GM19035 (cell line): ENCODE results near the gene TPD52L1.
"Not testable (repeated sequence)": the region's sequence is repeated elsewhere in the genome, so short reads cannot be mapped to it uniquely, and the experiment has no call there.

Experiments used
- ATAC-seq: cut with Tn5 transposase; IDR thresholded peaks from one replicate; pipeline ENCODE4 v1.9.1; 2021; ENCODE audit not compliant: unreplicated experiment

The TPD52L1 gene

DNA sequence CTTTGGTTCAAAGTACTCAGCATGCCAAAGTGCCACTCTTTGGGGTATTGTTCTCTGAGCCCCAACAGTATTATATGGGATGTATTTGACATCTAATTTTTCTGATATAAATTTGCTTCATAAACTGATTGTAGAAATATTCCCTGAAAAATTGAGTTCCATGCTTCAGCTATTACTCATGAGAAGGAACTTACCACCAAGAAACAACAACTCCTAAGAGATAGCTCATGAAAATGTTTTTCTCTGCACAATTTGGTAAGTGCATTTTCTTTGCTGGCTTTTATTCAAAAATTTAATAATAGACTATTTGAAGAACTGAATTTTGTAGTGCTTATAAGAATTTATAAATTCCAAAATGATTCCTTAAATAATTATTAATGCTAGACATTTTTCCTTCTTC, 12.8 kb upstream of the TPD52L1 start:
- ATAC-seq = no peak

- ATAC-seq = no peak
These were observed 11.0 kb upstream of the TPD52L1 start for GRCh38 chr6:125142618-125143017.

- ATAC-seq = no peak
These were observed 8.8 kb upstream of the TPD52L1 start for GRCh38 chr6:125144822-125145221.

DNA sequence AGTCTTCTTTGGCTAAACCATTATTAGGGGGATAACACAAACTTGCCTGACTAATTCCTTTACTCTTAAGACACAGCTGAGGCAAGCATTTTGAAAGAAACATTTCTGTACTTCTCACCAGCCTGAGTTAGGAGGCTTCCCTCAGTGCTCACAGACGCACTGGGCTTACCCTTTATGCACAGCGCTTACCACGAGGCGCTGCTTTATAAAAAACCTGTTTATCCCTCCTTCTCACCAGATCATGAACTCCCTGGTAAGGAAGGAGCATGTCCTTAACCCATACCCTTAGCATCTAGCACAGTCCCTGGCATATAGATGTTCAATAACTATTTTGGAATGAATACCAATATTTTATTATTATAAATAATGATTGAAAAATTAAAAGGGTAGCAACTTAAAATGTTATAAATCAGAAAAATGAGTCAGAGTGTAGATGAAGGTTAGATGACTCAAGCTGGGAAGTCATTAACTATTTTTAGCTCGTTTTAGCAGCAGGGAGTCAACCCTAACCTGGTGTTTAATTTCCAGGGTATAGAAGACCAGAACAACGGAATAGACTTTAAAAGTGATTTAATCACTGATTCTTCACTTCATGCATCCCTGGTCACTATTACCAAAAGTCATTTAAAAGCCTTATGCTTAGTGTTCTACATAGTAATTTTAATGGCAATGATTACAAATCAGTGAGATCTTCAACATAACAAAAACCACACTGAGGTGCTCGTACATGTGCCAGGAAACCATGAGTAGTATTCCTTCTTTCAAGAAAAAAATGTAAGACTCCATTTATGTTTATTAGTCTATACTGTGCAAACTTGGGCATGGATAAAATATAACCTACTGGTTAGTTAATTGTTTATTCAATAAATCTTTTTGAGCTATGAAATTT, 4.1 kb upstream of the TPD52L1 start:
- ATAC-seq = no peak

GRCh38 chr6:125151700-125152099, 1.9 kb upstream of the TPD52L1 start:
- ATAC-seq = no peak

DNA sequence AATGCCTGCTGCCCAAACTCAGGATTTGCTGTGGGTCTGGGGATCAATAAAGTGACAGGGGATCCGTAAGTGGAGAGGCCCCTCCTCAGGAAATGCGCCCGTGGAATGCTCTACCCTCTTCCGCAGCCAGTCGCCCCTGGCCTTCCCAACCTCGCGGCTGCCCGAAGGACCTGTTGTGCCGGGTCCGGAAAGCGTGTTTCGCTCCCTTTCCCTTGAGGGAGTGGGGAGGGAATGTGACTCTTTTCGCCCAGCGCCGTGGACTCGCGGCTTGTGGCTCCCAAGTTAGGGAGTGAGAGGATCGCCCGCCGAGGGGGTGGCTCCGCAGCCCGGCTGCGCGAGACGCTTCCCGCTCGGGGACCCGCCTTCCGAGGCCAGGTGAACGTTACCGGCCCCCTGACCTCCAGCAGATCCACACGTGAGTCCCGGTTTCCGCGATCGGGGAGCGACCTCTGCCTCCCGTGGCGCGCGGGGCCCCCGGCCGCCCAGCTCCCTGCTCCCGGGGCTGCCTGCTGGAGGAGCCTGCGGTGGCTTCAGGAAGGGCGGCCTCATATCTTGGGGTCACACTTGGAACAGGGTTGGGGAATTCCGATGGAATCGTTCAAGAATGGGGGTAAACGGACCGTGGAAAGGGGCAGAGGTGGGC, 666 bp downstream of the TPD52L1 start:
- no peak for ATAC-seq

GRCh38 chr6:125154761-125155135, 1.2 kb downstream of the TPD52L1 start:
- no peak for ATAC-seq

DNA sequence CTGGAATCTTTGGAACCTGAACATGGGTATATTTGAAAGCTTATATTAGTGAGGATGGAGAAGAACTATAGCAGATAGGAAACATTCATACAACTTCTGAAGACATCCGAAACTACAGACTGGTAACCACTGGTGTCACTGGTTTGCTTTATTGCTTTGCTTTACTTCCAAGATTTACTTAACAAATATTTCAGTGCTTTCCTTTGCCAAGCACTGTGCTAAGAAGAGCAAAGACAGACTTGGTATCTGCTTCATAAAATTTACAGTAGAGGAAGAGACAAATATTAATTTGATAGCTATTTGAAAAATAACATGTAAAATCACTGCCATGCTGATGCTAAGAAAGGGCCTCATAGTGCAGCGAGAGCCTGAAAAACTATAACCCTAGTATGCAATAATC, 1.8 kb downstream of the TPD52L1 start:
- no peak for ATAC-seq

DNA sequence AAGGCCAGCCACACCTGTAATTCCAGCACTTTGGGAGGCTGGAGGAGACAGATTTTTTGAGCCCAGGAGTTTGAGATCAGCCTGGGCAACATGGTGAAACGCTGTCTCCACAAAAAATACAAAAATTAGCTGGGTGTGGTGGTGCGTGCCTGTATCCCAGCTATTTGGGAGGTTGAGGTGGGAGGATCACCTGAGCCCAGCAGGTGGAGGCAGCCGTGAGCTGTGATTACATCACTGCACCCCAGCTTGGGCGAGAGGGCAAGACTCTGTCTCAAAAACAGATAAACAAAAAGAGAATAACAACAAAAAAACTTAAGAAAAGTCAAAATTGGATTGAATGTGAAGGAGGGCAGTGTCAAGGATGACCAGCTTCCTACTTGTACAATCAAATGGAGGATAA, 2.9 kb downstream of the TPD52L1 start:
- no peak for ATAC-seq

GRCh38 chr6:125157280-125157679, 3.7 kb downstream of the TPD52L1 start:
- no peak for ATAC-seq

GRCh38 chr6:125157725-125158124, 4.2 kb downstream of the TPD52L1 start:
- ATAC-seq = no peak

GRCh38 chr6:125163339-125163738, 9.8 kb downstream of the TPD52L1 start:
- not testable (repeated sequence) for ATAC-seq

GRCh38 chr6:125163811-125164210, 10.2 kb downstream of the TPD52L1 start:
- ATAC-seq = no peak

- ATAC-seq = no peak
These were observed 11.1 kb downstream of the TPD52L1 start for GRCh38 chr6:125164696-125165095.

GRCh38 chr6:125165256-125165655, 11.7 kb downstream of the TPD52L1 start:
- ATAC-seq = no peak

DNA sequence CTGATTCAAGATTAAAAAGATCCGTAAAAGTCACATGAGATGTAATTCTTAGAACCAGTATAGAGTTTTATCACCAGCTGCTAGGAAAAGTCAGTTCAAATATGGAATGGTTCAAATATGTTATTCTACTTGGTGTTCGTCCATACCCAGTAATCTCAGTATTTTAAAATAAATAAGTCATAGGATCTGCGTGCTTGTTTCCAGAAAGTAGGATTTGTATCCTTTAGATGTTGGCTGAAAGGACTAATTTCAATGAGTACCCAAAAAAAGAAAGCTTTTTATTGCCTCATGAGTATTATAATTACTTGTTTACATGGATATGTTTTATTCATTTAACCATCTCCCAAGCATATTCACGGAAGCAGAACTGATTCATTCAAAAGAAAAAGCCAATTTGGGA, 12.2 kb downstream of the TPD52L1 start:
- no peak for ATAC-seq

DNA sequence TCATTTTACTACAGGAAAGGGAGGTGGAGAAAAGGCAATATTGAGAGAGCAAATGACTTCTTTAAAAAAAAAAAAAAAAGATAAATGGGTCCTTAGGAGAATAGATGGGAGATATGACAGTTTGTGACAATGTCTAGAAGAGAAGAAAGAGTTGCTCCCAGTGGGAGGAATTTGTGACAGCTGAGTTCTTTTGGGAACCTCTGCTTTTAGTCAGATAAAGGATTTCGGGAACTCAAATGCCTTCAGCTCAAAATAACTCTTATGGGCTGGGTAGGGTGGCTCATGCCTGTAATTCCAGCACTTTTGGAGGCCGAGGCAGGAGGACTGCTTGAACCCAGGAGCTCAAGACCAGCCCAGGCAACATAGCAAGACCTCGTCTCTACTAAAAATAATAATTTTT, 13.1 kb downstream of the TPD52L1 start:
- ATAC-seq = no peak

GRCh38 chr6:125167579-125167978, 14.0 kb downstream of the TPD52L1 start:
- no peak for ATAC-seq

DNA sequence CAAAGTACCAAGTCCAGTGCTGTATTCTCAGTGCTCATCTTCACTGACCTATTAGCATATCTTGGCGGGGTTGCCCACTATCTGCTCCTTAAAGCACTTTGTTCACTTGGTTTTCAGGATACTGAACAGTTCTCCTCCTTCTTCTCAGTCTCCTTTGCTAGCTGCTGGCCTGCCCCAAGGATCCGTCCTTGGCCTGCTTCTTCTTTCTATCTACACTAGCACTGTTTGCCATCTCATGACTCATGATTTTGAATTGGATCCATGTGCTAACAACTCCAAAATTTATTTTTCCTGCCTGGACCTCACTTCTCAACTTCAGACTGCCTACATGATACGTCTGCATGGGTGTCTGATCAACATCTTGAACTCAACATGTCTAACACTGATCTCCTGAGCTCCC, 15.5 kb downstream of the TPD52L1 start:
- no peak for ATAC-seq

GRCh38 chr6:125169522-125169921, 15.9 kb downstream of the TPD52L1 start:
- no peak for ATAC-seq

GRCh38 chr6:125170376-125170775, 16.8 kb downstream of the TPD52L1 start:
- ATAC-seq = no peak

- no peak for ATAC-seq
These were observed 19.9 kb downstream of the TPD52L1 start for GRCh38 chr6:125173341-125174095.
